Uterus (tissue), 2 donors: ENCODE results near the gene HBEGF.

Source experiments
- POLR2A ChIP-seq, 2 donors: fragments of 450-650 bp; IDR thresholded peaks; one replicate each; pipeline ENCODE4 v1.6.1; 2016; ENCODE audit warnings: antibody characterized with exemption in 2 of 2, mild to moderate bottlenecking in 1 of 2, moderate library complexity in 1 of 2
- TF ChIP-seq, protein P1 (sequence below), 4 experiments: fragments of 200-600 bp in 2 of 4; fragments of 450-650 bp in 2 of 4; sonication (generic) in 2 of 4; IDR thresholded peaks; one replicate each; pipeline ENCODE4 v1.5.1; 2016 to 2019; ENCODE audit warnings: antibody characterized with exemption in 4 of 4, mild to moderate bottlenecking in 2 of 4, moderate library complexity in 1 of 4

DNA sequence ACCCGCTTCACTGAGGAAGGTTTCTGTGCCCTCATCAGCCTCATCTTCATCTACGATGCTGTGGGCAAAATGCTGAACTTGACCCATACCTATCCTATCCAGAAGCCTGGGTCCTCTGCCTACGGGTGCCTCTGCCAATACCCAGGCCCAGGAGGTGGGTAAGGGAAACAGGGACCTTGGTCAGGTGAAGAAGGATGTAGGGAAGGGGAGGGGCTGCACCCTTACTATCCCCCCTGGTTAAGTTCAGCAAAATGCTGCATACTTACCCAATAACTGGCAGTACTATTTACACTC, 18.0 kb upstream of the HBEGF start:
- TF ChIP-seq, protein P1, sequence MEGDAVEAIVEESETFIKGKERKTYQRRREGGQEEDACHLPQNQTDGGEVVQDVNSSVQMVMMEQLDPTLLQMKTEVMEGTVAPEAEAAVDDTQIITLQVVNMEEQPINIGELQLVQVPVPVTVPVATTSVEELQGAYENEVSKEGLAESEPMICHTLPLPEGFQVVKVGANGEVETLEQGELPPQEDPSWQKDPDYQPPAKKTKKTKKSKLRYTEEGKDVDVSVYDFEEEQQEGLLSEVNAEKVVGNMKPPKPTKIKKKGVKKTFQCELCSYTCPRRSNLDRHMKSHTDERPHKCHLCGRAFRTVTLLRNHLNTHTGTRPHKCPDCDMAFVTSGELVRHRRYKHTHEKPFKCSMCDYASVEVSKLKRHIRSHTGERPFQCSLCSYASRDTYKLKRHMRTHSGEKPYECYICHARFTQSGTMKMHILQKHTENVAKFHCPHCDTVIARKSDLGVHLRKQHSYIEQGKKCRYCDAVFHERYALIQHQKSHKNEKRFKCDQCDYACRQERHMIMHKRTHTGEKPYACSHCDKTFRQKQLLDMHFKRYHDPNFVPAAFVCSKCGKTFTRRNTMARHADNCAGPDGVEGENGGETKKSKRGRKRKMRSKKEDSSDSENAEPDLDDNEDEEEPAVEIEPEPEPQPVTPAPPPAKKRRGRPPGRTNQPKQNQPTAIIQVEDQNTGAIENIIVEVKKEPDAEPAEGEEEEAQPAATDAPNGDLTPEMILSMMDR (IDR thresholded peaks at IDR 0.05), result no peak
- TF ChIP-seq POLR2A (IDR thresholded peaks at IDR 0.05), result no peak
